Testis (tissue), 2 donors: ENCODE results near the gene FOXA2.

ENCODE experiments used
- POLR2A ChIP-seq: fragments of 450-650 bp; IDR thresholded peaks from one replicate; pipeline ENCODE4 v1.6.1; 2017; ENCODE audit warnings: antibody characterized with exemption, mild to moderate bottlenecking, moderate library complexity
- TF ChIP-seq, protein P1 (sequence below), 3 experiments: fragments of 450-650 bp in 2 of 3; fragments of 200-600 bp in 1 of 3; sonication (generic) in 1 of 3; IDR thresholded peaks; one replicate each; pipeline ENCODE4 v1.5.1; 2016 to 2019; ENCODE audit warnings: antibody characterized with exemption in 3 of 3, mild to moderate bottlenecking in 2 of 3, moderate library complexity in 1 of 3

DNA sequence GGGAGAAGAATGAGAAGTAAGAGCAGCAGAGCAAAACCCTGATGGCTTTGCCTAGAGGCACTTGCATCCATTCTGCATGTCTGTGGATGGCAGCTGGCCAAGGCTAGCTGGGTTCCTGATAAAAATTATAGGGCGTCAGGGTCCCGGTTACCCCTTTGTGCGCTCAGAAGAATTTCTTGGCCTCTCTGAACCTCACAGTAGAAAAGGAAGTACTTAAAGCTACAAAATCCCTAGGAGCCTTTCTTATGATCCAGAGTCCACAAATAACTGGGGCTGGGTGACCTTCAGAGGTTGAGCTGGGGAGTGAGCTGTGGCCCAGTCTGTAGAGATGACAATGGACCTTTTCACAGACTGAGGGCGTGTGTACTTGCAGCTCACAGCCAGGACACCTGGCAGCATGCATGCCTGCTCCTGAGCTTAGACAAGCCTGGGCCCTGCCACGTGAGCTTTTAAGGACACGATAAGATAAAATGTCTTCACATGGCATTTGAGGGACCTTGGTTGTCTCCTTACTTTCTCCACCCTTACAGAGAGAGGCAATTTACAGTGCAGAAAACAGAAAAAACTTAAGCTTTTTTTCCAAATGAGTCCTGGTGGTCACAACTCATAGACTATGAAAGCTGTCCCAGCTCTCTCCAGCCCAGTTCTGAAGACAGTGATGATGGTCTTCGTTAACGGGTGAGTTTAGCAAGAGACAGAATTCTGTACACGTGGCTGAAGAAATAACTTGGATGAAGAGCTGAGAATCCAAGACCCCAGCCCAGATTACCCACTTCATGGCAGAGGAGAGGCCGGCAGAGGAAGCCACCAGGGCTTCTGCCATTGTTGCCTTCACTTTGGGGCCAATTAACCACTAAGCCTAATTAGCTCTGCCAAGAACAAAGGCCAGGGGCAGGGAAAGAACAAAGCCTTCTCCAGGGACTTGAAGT is 50.3 kb downstream of the FOXA2 start:
- TF ChIP-seq POLR2A, result no peak
- TF ChIP-seq, protein P1, sequence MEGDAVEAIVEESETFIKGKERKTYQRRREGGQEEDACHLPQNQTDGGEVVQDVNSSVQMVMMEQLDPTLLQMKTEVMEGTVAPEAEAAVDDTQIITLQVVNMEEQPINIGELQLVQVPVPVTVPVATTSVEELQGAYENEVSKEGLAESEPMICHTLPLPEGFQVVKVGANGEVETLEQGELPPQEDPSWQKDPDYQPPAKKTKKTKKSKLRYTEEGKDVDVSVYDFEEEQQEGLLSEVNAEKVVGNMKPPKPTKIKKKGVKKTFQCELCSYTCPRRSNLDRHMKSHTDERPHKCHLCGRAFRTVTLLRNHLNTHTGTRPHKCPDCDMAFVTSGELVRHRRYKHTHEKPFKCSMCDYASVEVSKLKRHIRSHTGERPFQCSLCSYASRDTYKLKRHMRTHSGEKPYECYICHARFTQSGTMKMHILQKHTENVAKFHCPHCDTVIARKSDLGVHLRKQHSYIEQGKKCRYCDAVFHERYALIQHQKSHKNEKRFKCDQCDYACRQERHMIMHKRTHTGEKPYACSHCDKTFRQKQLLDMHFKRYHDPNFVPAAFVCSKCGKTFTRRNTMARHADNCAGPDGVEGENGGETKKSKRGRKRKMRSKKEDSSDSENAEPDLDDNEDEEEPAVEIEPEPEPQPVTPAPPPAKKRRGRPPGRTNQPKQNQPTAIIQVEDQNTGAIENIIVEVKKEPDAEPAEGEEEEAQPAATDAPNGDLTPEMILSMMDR (IDR thresholded peaks at IDR 0.05), result no peak
